Esophagus muscularis mucosa (tissue), 4 donors: ENCODE measurements around the gene ZNF835. TPM values are rescaled to one million over a fixed set of nuclear protein-coding genes. Genes with fewer than 3 reads are reported as not detected.

ENCODE experiments used
- DNase-seq: peaks from one replicate; pipeline ENCODE4 v3.0.0-alpha.2; 2017; ENCODE audit errors: extremely low spot score
- H3K27ac ChIP-seq, 4 donors: fragments of 200-600 bp; sonication (generic); replicated peaks in 1 of 4; 1 replicate in 3 of 4; 2 replicates in 1 of 4; pipeline ENCODE4 v1.5.1; 2016 to 2019; ENCODE audit warnings: mild to moderate bottlenecking in 1 of 4
- H3K27me3 ChIP-seq, 4 donors: fragments of 200-600 bp; sonication (generic); one replicate each; pipeline versions ENCODE4 v1.5.1 to v1.6.0; 2016 to 2019
- H3K36me3 ChIP-seq, 4 donors: fragments of 200-600 bp; sonication (generic); one replicate each; pipeline ENCODE4 v1.5.1; 2016 to 2019
- H3K4me1 ChIP-seq, 4 donors: fragments of 200-600 bp; sonication (generic); one replicate each; pipeline ENCODE4 v1.5.1; 2016 to 2019
- H3K4me3 ChIP-seq, 4 donors: fragments of 200-600 bp; sonication (generic); 1 replicate in 2 of 4; 2 replicates in 2 of 4; pipeline ENCODE4 v1.5.1; 2016 to 2019; ENCODE audit warnings: mild to moderate bottlenecking in 4 of 4, moderate library complexity in 1 of 4
- H3K9me3 ChIP-seq, 4 donors: fragments of 200-600 bp; sonication (generic); 1 replicate in 3 of 4; 2 replicates in 1 of 4; pipeline ENCODE4 v1.5.1; 2016 to 2019
- EP300 ChIP-seq: sonication (generic); formaldehyde crosslinking; IDR thresholded peaks from one replicate; pipeline ENCODE4 v1.6.1; 2017; ENCODE audit warnings: antibody characterized with exemption
- POLR2A ChIP-seq: fragments of 450-650 bp; IDR thresholded peaks from one replicate; pipeline ENCODE4 v1.6.1; 2017; ENCODE audit warnings: antibody characterized with exemption, moderate library complexity, mild to moderate bottlenecking, low read depth
- POLR2AphosphoS5 ChIP-seq, 2 donors: sonication (generic); formaldehyde crosslinking; IDR thresholded peaks; one replicate each; pipeline ENCODE4 v1.6.1; 2017; ENCODE audit warnings: antibody characterized with exemption in 2 of 2
- WGBS: methylation state at CpG from one replicate; pipeline ENCODE4 v1.1.5; 2018; 5-methylcytosine and 5-hydroxymethylcytosine counted together
- intact Hi-C: fragments of 100-400 bp; cut with DNase I; formaldehyde crosslinking; loops from one replicate; pipeline ENCODE4 v1.15.1; 2023
- total RNA-seq, 4 donors: library from RNA; depleted of rRNA; stranded (reverse); fragments of >200 nt; gene quantifications; one replicate each; pipeline versions ENCODE4 v1.1.0 to v1.2.1, GENCODE V29; 2016
- TF ChIP-seq, protein P1 (sequence below), 3 experiments: fragments of 200-600 bp in 2 of 3; fragments of 450-650 bp in 1 of 3; sonication (generic) in 2 of 3; IDR thresholded peaks; one replicate each; pipeline ENCODE4 v1.5.1; 2017 to 2019; ENCODE audit warnings: antibody characterized with exemption in 3 of 3, mild to moderate bottlenecking in 2 of 3, moderate library complexity in 1 of 3

The ZNF835 gene
- total RNA-seq, 4 donors from 2014 or later: 3.0 to 11.4 (median 6.7) TPM

GRCh38 chr19:56710437-56710836 lies 38.9 kb upstream of the ZNF835 start:
- Histone ChIP-seq H3K36me3 (peaks cover 0 to 8% (median 0%) of the 10 kb centered on the region in 4 donors), H3K9me3 (no peaks in the 10 kb centered on the region), H3K27ac (no peak overlapping the region), H3K4me3 (no peak overlapping the region), H3K27me3 (no peaks in the 10 kb centered on the region), H3K4me1 (no peaks in the 10 kb centered on the region)
- intact Hi-C loops: no loop called here
- WGBS: 25% methylated on average over 1 of the region's 1 CpG
- no peak for TF ChIP-seq EP300
- no peak for TF ChIP-seq POLR2A
- TF ChIP-seq, protein P1, sequence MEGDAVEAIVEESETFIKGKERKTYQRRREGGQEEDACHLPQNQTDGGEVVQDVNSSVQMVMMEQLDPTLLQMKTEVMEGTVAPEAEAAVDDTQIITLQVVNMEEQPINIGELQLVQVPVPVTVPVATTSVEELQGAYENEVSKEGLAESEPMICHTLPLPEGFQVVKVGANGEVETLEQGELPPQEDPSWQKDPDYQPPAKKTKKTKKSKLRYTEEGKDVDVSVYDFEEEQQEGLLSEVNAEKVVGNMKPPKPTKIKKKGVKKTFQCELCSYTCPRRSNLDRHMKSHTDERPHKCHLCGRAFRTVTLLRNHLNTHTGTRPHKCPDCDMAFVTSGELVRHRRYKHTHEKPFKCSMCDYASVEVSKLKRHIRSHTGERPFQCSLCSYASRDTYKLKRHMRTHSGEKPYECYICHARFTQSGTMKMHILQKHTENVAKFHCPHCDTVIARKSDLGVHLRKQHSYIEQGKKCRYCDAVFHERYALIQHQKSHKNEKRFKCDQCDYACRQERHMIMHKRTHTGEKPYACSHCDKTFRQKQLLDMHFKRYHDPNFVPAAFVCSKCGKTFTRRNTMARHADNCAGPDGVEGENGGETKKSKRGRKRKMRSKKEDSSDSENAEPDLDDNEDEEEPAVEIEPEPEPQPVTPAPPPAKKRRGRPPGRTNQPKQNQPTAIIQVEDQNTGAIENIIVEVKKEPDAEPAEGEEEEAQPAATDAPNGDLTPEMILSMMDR (IDR thresholded peaks at IDR 0.05): no peak
- no peak for TF ChIP-seq POLR2AphosphoS5 (IDR thresholded peaks at IDR 0.05)
- DNase-seq: no peak

- Histone ChIP-seq H3K4me1 (no peaks in the 10 kb centered on the region), H3K27me3 (no peaks in the 10 kb centered on the region), H3K4me3 (no peak overlapping the region), H3K27ac (no peak overlapping the region), H3K9me3 (no peaks in the 10 kb centered on the region), H3K36me3 (peaks cover 0 to 8% (median 0%) of the 10 kb centered on the region in 4 donors)
- no peak for DNase-seq
- TF ChIP-seq POLR2A: no peak
- TF ChIP-seq, protein P1 (IDR thresholded peaks at IDR 0.05): no peak
- TF ChIP-seq EP300: no peak
- TF ChIP-seq POLR2AphosphoS5 (IDR thresholded peaks at IDR 0.05): no peak
- intact Hi-C loops: no loop called here
- 80% methylated on average over 3 of the region's 3 CpGs for WGBS
Measured at GRCh38 chr19:56707821-56708220, 36.3 kb upstream of the ZNF835 start.

DNA sequence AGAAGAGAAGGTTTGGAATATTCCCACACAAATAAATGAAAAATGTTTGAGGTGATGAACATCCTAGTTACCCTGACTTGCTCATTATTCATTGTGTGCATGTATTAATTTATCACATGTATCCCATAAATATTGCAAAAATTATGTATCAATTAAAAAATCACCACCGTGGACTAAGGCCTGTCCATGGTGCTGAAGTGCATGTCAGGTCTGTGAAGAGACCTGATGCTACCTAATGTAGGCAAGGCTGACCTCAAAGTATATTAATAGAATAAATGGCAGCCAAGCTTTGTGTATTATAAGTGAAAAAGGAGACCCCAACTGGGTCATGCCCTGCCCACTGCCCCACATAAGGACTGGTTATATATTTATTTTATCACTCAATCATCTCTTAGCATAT lies 34.4 kb upstream of the ZNF835 start:
- DNase-seq: no peak
- no peaks in the 10 kb centered on the region for H3K27me3 ChIP-seq
- H3K27ac ChIP-seq: no peak overlapping the region
- no peak overlapping the region for H3K4me3 ChIP-seq
- H3K9me3 ChIP-seq: no peaks in the 10 kb centered on the region
- H3K4me1 ChIP-seq: no peaks in the 10 kb centered on the region
- intact Hi-C loops: no loop called here
- H3K36me3 ChIP-seq: peaks cover 0 to 8% (median 0%) of the 10 kb centered on the region in 4 donors
- WGBS: 58% methylated on average over 1 of the region's 1 CpG
- TF ChIP-seq POLR2A: no peak
- TF ChIP-seq EP300: no peak
- no peak for TF ChIP-seq POLR2AphosphoS5 (IDR thresholded peaks at IDR 0.05)
- TF ChIP-seq, protein P1 (IDR thresholded peaks at IDR 0.05): no peak

DNA sequence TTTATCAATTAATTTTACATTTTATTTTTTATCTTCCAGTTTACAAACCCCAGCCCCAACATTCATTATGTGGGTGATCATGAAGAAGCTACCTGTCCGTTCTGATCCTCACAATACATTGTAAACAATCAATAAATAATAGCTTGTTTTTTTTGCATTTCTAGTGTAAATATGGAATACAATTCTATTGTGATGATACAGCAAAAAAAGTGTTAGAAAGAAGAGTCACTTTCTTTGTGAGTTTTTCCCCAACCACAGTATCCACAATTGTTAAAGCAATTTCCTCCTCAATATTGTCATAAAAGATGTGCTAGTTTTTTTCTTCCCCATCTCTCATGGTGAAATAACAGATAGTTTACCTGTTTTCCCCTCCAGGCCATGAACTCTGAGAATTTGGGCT lies 30.3 kb upstream of the ZNF835 start:
- Histone ChIP-seq H3K36me3 (no peaks in the 10 kb centered on the region), H3K27ac (no peak overlapping the region), H3K4me1 (no peaks in the 10 kb centered on the region), H3K4me3 (no peak overlapping the region), H3K9me3 (no peaks in the 10 kb centered on the region), H3K27me3 (no peaks in the 10 kb centered on the region)
- TF ChIP-seq POLR2A (no peak), EP300 (no peak)
- WGBS: 48% methylated on average over 1 of the region's 1 CpG
- intact Hi-C loops: no loop called here
- DNase-seq: no peak

GRCh38 chr19:56699552-56699951 lies 28.0 kb upstream of the ZNF835 start:
- WGBS: 75% methylated on average over 3 of the region's 3 CpGs
- no peaks in the 10 kb centered on the region for H3K36me3 ChIP-seq
- no peaks in the 10 kb centered on the region for H3K9me3 ChIP-seq
- no peaks in the 10 kb centered on the region for H3K27me3 ChIP-seq
- intact Hi-C loops: no loop called here
- no peak for DNase-seq
- TF ChIP-seq POLR2AphosphoS5 (IDR thresholded peaks at IDR 0.05) (no peak), POLR2A (no peak), EP300 (no peak)
- TF ChIP-seq, protein P1 (IDR thresholded peaks at IDR 0.05): no peak
- no peak overlapping the region for H3K4me3 ChIP-seq
- H3K4me1 ChIP-seq: no peaks in the 10 kb centered on the region
- no peak overlapping the region for H3K27ac ChIP-seq
